TTC549 (cell line): ENCODE data around the gene NUMB.
A peak's percentile ranks its signal among the peaks of the same experiment; 100 is the strongest.
"Not testable (repeated sequence)": the region's sequence is repeated elsewhere in the genome, so short reads cannot be mapped to it uniquely, and the experiment has no call there.

ENCODE experiments used
- FAIRE-seq: peaks from 2 replicates; lab custom pipeline; 2012; peaks lifted over from hg19 to GRCh38; lab: Jason Lieb, UNC

NUMB gene

DNA sequence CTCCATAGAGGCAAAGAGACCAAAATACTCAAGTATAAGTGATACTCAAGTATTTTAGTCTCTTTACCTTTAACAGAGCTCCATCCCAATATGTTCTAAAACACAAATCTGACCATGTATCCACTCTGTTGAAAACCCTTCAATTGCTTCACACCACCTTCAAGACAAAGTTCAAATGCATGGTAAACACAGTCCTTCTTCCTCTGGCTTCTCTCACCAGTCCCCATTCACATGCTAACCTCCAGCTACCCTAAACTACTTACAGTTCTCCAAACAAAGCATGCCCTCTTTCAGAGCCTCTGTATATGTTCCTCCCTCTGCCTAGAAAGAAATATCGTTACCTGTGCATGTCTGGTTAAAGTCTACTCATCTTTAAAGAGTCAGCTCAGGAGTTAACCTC lies 100.2 kb downstream of the NUMB start:
- no peak for FAIRE-seq

DNA sequence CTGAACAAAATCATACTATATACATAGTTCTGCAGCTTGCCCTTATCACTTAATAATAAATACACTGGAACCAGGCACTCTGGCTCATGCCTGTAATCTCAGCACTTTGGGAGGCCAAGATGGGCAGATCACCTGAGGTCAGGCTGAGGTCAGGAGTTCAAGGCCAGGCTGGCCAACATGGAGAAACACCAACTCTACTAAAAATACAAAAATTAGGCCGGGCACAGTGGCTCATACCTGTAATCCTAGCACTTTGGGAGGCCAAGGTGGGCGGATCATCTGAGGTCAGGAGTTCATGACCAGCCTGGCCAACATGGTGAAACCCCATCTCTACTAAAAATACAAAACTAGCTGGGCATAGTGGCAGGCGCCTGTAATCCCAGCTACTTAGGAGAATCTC lies 109.3 kb downstream of the NUMB start:
- FAIRE-seq: not testable (repeated sequence)

- FAIRE-seq: no peak
Observed at GRCh38 chr14:73344319-73344718, 114.0 kb downstream of the NUMB start.

GRCh38 chr14:73342670-73343069 lies 115.7 kb downstream of the NUMB start:
- no peak for FAIRE-seq

DNA sequence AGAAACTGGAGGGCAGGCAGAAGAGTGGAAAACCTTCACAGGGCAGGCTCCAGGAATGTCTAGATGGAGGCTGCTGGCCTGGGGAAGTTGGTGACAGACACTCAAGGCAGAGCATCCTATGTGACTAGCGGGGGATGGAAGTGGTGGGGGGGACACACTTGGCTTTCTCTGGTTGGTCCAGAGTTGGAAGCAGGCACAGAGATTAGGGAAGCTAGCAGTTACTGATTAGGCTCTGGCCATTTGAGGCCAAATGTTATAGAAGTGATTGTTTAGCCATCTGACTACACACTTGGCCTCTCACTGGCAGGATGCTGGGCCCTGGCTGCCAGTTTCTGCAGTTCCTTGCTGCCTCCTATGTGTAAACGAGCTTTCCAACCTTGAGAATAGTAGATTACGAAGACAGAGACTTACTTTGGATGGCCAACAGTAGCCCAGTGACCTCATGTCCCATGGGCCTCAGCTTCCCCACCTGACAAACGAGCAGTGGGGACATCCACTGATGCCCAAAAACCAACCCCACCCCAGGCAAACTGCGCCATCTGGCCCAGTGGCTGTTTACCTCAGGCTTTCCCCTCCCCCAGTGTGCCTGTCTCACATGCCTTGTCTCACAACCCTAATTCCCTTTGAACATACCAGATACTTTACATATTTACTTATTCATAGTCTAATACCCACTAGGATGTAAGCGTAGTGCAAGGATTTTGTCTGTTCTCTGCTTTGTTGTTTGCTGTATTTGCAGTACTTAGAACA lies 118.3 kb downstream of the NUMB start:
- no peak for FAIRE-seq

DNA sequence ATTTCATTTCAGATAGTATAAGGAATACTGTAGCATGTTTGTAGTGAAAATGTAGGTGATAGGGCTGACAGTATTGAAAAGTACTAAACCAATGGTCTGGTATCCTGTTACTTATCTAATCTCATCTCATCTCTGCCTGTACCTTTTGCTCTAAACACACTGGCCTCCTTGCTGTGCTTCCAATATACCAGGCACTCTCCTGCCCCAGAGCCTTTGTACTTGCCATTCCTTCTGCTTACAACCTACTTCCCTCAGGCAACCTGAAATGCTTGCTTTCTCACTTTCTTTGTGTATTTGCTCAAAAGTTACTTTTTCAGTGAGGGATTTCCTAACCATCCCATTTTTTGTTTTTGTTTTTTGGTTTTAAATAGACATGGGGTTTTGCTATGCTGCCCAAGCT lies 119.1 kb downstream of the NUMB start:
- no peak for FAIRE-seq

GRCh38 chr14:73338551-73338950 lies 119.8 kb downstream of the NUMB start:
- FAIRE-seq: no peak

DNA sequence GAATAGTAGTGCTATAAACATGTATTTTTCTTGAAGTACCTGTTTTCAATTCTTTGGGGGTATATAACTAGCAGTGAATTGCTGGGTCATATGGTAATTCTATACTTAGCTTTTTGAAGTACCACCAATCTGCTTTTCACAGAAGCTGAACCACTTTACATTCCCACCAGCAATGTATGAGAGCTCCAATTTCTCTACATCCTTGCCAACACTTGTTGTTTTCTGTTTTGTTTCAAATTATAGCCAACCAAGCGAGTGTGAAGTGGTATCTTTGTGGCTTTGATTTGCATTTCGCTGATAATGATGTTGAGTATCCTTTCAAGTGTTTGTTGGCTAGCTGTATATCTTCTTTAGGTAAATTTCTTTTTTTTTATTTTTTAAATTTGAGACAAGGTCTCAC lies 125.3 kb downstream of the NUMB start:
- FAIRE-seq: no peak

GRCh38 chr14:73325630-73326299 lies 132.6 kb downstream of the NUMB start:
- FAIRE-seq: no peak

DNA sequence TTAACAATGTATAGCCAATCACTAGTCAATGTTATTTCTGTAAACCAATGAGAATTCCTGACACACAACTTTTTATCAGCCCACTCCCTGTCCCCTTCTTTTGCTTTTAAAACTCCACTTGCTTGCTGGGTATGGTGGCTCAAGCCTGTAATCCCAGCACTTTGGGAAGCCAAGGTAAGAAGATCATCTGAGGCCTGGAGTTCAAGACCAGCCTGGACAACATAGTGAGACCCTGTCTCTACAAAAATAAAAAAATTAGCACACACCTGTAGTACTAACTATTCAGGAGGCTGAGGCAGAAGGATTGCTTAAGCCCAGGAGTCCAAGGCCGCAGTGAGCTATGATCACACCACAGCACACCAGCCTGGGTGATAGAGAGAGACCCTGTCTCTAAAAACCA lies 133.3 kb downstream of the NUMB start:
- FAIRE-seq: no peak

- no peak for FAIRE-seq
Observed at GRCh38 chr14:73324533-73324932, 133.8 kb downstream of the NUMB start.

- no peak for FAIRE-seq
Observed at GRCh38 chr14:73323896-73324399, 134.4 kb downstream of the NUMB start.

- no peak for FAIRE-seq
Observed at GRCh38 chr14:73313151-73313550, 145.2 kb downstream of the NUMB start.

- no peak for FAIRE-seq
Observed at GRCh38 chr14:73312687-73313086, 145.7 kb downstream of the NUMB start.

DNA sequence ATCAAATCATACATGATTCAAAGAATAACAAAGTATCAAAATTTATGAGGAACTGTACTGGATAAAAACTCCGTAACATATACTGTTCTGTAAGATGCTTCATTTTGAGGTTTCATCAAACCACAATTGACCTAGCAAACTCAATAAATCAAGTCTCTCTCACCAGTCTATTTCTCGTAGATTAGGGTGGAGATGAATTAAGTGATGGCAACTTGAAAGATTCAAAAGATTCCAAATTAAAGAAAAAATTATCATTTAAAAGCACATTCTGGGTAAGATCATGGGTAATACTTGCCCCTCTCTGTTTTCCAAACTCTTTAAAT lies 146.7 kb downstream of the NUMB start:
- FAIRE-seq: no peak

GRCh38 chr14:73309207-73309606 lies 149.1 kb downstream of the NUMB start:
- FAIRE-seq: not testable (repeated sequence)

- FAIRE-seq: no peak
Observed at GRCh38 chr14:73307261-73307660, 151.1 kb downstream of the NUMB start.

GRCh38 chr14:73305499-73305898 lies 152.8 kb downstream of the NUMB start:
- no peak for FAIRE-seq

- peak; percentile 46 for FAIRE-seq
Observed at GRCh38 chr14:73295198-73295796, 163.0 kb downstream of the NUMB start.

- FAIRE-seq: no peak
Observed at GRCh38 chr14:73293782-73294781, 164.3 kb downstream of the NUMB start.

DNA sequence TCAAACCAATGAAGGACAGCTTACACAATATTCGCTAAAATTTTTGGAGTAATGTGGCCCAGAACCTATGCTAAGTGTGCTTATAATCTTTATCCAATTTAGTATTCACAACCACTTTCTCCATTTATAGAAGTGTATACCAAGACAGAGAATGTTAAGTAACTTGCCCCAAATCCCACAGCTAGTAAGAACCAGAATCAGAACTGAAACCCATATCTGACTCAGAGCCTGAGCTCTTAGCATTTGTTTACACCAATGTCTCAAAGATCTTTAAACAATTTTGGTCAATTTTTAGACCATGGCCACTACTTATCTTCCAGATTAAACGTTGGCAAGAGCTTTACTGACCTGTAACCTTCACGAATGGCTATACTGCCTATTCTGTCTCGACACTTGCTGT lies 168.1 kb downstream of the NUMB start:
- FAIRE-seq: no peak

DNA sequence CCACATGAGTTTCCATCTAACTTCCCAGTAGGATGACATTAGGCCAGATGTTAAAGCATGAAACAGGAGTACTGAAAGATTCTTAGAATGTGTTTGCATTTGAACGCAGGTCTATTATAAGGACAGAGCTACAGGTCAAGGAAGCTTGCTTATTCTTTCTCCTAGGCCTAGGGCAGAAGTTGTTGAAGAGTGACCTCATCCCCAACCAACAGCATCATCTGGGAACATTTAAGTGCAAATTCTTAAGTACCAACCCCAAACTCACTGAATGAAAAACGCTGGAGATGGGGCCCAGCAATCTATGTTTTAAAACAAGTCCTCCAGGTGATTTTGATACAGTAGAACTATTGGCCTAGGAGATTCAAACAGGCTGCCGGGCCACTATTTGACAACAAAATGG lies 168.6 kb downstream of the NUMB start:
- no peak for FAIRE-seq
